HG03439 (cell line): ENCODE measurements around the gene FNDC10.
"Not testable (repeated sequence)": the region's sequence is repeated elsewhere in the genome, so short reads cannot be mapped to it uniquely, and the experiment has no call there.

Experiments
- ATAC-seq: cut with Tn5 transposase; IDR thresholded peaks from one replicate; pipeline ENCODE4 v1.9.1; 2021; ENCODE audit warnings: mild to moderate bottlenecking, moderate library complexity; ENCODE audit not compliant: unreplicated experiment

Gene FNDC10

DNA sequence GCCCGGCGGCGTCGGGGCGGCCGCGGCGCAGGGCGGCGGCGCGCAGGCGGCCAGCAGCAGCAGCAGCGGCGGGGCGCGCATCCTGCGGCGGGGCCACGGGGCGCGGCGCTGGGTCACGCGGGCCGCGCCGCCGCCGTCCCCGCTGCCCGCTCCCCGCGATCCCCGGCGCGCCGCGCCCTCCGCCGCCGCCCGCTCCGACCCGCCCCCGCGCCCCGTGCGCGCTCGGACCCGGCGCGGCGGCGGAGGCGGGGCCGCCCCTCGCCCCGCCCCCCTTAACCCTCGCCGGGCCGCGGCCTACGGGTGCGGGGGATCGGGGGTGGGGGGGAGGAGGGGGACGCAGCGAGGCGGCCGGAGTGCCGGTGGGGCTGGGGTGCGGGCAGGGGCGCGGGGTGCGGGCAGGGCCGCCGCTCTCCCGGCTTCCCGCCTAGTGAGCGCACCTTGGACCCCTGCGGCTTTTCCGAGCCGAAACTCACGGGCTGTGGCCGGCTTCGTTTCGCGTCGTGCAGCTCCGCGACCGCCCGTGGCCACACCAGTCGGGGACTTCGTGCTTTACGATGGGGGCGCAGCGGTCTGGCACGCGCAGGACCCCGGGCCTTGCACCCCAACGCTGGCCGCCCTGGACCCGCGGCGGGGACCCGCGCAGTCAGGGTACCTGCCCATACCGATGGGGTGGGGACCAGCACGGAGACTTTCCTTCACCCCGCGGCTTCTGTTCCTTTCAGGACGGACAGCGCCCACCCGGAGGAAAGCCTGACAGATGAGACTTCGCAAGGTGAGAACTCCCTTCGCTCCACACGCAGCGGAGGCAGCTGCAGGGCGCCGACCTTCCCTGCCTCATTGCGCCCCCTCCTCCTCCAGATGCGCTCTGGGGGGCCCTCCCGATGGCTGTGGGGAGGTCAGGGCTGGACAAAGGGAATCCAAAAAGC, at the start of gene FNDC10:
FNDC10 (minus strand) TSS at position 201 of the 926 bp plus-strand sequence; CDS start at position 81, 120 bp downstream.
- ATAC-seq = no peak

DNA sequence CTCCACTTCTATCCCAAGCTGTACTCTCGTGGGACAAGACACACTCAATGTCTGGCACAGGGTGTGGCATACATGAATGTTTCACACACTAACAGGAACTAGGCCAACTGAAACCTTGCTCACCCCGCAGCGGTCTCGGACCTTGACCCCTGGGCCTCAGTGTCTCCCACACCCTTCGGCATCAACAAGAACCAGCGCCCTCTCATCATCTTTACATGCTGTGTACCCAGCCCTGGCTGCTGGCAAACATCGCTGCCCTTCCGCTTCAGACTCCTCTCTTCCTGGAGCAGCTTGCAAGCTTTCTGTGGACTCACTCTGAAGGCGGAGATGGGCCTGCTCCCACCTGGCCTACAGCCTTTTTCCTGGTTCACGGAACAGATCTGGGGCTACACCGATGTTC, 48.3 kb upstream of the FNDC10 start:
- ATAC-seq = not testable (repeated sequence)

DNA sequence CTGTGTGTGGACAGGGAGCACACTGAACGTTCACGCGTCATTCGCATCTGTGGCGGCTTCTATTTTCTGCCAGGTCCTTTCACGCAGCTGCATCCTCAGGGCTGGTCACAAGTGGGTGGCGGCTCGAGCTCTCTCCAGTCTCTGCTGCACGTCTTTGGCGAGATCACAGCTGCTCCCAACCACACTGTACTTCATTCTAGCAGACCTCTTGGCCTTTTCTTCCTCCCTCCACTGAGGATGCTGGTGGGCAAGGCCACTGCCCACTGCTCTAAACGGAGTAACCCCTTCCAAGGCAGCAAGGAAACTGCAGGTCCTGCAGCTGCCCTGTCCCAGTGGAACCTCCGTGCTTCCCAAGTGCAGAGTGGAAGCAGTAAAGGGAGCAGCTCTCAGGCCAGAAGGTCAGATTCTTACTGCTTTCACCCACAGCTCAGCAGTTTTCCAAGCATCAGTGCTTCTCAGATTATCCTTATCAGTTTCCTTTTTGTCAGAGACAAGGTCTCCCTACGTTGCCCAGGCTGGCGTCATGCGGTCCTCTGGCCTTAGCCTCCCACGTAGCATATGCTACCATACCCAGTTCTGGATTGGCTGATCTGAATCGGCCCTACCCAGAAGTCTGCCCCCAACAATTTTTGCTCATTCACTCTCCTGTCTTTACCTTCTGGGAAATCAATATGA, 47.8 kb upstream of the FNDC10 start:
- not testable (repeated sequence) for ATAC-seq

DNA sequence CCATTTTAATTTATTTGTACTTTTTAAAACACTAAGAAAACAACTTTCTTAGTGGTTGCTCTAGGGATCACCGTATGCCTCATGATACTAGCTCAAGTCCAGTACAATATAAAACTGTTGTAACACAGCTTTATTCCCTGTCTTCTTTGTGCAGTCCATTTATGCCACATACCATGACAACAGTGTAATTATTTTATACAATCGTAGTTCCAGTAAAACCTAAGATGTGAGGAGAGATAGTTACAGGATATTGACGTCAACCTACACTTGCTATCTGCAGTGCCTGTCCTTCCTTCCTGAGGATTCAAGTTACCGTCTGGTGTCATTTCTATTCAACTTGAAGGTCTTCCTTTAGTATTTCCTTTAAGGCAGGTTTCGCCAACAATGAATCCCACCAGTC, 46.4 kb upstream of the FNDC10 start:
- not testable (repeated sequence) for ATAC-seq

DNA sequence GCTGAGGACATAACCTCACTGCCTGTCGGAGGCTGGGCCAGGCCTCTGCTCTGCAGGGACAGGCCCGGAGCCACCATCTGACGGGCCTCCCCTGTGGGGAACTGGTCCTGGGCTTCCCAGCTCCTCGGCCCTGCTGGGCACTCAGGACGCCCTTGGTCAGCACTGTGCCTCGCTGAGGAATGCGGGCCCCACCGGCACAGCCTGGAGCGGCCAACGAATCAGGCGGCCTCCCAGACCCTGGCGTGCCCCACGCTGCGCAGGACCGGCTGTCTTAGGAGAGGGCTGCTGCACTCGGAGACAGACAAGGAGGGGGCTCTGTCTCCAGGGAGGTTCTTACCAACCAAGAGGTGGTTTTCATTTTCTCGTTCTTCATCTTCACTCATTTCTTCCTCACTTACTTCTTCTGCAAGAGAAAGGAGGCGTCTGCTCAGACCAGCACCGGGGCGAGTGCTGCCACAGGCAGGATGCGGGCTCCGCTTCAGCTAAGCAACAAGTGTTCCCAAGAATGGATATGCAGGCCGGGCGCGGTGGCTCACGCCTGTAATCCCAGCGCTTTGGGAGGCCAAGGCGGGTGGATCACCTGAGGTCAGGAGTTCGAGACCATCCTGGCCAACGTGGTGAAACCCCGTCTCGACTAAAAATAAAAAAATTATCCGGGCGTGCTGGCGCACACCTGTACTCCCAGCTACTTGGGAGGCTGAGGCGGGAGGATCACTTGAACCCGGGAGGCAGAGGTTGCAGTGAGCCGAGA, 41.0 kb upstream of the FNDC10 start:
- ATAC-seq = not testable (repeated sequence)

DNA sequence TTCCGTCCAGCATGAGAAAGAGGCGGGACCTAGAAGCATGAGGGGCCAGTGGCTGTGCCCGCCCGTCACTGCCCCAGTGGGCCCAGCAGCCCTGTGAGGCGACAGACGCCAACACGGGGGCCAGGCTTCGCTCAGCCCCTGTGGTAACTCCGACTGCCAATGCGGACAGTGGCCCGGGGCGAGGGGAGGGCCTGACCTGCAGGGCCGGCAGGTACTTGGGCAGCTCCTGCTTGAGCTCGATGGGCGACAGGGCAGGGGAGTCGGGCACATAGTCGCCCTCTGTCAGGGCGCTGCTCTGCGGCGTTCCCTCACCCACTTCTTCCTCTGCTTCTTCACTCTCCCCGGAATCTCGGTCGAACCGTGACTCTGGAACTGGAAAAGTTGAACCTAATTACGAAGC, 40.1 kb upstream of the FNDC10 start:
- ATAC-seq = not testable (repeated sequence)

DNA sequence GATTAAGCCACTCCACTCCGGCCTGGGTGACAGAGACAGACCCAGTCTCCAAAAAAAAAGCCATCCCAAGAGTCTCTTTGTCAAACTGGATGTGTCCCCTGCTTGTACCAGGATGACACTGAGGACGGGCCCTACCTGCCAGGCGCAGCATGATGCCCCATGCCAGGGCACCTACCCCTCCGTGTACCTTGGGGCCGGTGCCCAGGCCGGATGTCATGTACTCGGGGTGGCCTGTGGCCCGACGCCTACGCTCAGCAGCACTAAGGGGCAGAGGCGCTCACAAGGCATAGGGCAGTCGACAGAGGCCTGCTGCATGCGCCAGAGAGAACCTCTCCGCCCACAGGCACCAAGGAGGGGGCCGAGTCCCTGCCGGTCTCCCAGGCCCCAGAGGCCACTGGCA, 39.4 kb upstream of the FNDC10 start:
- ATAC-seq = not testable (repeated sequence)

DNA sequence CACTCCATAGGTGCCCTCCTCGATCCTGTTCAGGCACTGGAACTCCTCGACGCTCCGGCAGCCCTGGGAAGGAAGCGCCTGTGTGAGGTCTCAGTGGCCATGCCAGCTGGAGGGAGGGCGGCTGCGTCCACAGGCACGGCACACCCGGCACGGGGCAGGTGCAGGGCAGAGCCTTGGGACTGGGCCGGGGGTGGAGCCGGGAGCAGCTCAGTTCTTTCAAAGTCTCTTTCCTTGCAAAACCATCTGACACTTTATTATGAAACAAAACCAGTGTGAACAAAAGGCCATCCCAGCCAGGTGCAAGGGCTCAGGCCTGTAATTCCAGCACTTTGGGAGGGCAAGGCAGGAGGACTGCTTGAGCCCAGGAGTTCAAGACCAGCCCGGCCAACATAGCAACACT, 38.6 kb upstream of the FNDC10 start:
- ATAC-seq = not testable (repeated sequence)

DNA sequence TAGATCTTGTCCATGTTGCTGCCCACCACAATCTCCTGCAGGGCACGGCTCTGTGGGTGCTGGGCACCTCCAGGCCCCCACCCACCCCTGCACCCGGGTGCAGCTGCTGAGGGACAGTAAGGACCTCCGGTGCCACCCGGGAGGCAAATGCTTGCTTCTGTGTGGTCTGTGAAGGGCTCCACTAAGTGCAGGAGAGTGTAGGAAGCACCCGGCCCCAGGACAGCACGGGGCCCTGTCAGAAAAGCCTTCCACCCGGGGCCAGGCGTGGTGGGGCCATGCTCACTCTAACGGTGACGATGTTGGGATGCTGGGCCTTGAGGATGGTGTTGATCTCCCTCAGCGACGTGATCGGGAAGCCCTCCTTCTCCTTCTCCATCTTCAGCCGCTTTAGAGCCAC, 37.5 kb upstream of the FNDC10 start:
- not testable (repeated sequence) for ATAC-seq

DNA sequence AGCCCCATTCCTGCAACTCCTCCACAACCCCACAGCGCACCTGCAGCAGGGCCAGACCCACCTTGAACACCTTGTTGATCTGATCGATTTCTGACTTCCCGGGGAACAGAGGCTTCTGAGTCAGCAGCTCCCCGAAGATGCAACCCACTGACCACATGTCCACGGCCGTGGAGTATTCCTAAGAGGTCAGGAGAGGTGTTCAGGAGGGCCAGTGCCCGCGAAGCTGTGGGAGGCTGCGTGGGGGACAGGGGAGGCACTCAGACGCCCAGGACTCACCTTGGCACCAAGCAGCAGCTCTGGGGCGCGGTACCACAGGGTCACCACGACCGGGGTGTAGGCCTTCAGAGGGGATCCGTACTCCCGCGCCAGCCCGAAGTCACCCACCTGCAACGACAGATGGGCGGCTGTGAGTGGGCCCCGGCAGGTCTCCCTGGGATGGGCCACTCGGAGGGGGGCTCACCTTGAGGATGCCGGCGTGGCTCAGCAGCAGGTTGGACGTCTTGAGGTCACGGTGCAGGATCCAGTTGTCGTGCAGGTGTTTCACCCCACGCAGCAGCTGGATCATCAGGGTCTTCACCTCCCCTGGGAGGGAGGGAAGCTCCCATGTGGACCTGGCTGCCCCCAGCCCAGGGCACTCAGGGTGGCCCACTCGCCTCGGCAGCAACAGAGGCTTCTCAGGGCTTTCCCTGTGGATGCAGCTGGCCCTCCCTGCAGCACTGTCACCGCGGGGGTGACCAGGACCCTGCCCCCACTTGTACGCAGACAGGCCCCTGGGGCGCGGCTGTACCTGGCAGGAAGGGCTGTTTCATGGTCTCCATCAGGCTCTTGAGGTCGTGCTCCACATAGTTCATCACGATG, 36.9 kb upstream of the FNDC10 start:
- not testable (repeated sequence) for ATAC-seq

DNA sequence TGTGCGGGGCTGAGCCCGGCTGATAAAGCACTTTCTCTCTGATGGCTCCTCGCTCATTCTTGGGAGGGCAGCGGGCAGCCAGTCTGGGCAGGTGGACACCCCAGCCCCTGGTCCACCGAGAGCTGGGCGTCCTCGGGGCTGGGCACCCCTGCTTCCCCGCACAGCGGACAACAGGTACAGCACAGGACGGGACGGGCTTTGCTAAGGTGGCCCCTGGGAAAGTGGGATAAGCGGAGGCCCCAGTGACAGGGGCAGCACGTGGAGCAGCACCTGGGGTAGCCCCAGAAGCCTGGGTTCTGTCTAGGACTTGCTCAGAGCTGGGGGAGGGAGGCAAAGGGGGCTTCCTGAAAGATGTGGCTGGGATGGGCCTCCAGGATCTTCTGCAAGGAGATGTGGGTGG, 34.7 kb upstream of the FNDC10 start:
- not testable (repeated sequence) for ATAC-seq

DNA sequence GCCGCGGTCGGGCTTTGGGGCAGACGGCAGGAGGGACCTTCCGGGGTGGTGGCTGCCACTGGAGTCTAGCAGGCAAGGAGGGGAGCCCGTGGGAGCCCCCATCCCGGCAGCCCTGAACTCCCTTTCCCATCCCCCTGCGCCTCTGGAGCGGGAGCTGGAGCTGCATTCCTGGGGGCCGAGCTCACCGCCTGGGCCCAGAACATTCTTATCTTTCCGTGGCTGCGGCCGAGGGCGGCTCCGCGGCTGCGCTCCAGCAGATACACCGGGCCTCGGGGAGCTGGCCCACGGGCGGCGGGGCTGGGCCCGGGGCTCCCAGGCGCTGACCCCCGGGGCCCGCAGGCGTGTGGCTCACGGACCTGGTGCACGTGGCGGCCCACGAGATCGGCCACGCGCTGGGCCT, 33.5 kb upstream of the FNDC10 start:
- not testable (repeated sequence) for ATAC-seq

DNA sequence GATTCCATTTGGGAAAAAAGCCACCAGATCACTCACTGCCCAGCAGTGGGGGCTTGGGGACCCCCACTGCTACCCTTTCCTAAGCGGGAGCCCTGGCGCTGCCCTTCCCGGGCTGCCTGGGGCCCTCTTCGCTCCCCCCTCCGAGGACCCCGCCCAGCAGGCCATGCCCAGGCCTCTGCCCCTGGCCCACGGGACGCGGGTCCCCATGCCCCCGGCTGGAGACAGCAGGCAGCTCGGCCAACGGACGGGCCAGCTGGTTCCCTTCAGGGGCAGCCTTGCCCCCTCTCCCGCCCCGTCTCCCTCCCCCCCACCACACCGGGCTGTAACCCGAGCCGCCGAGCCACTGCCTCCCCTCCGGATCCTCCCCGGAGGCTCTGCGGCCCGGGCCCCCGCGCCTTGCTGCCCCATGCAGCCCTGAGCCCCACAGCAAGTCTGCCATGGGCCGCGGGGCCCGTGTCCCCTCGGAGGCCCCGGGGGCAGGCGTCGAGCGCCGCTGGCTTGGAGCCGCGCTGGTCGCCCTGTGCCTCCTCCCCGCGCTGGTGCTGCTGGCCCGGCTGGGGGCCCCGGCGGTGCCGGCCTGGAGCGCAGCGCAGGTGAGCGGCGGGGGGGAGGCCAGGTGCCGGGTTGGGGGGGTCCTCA, 32.0 kb upstream of the FNDC10 start, which contains the start of gene MMP23B:
MMP23B (plus strand) TSS at position 392 of the 639 bp plus-strand sequence; CDS start at position 438, 46 bp downstream.
- ATAC-seq = no peak

DNA sequence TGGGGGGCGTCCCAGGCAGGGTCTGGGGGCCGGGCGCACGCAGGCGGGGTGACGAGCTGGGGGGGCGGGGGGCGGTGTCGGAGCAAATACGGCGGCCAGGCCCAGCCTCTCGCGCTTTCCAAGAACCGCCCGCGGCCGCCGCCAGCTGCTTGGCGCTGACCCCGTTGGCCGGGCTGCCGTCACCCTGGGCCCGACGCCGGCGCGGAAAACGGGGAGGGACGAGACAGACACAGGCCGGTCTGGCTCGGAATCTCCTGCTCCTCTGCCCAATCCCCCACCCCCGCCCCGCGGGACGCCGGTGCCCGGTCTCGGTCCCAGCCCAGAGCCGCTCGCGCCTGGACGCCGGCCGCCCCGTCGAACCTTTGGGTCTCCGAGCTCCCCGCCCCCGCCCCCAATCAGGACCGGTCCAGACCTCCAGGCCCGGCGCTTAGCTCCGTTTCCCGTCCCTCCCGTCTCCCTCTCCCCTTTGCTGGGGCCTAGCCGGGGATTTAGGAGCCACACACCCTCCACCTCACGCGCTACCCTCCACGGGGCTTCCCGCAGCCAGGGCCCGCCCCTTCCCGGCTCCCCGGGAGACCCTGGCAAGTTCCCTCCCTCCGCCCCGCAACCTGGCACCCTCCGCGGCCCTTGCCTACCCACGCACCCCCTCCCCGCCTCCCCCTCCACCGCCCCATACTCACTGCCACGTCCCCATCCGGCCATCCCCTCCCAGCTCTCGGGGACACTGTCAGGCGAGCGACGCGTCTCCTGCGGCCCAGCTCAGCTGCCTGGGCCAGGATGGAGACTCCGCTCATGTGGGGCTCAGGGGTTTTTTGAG, 31.2 kb upstream of the FNDC10 start:
- no peak for ATAC-seq

DNA sequence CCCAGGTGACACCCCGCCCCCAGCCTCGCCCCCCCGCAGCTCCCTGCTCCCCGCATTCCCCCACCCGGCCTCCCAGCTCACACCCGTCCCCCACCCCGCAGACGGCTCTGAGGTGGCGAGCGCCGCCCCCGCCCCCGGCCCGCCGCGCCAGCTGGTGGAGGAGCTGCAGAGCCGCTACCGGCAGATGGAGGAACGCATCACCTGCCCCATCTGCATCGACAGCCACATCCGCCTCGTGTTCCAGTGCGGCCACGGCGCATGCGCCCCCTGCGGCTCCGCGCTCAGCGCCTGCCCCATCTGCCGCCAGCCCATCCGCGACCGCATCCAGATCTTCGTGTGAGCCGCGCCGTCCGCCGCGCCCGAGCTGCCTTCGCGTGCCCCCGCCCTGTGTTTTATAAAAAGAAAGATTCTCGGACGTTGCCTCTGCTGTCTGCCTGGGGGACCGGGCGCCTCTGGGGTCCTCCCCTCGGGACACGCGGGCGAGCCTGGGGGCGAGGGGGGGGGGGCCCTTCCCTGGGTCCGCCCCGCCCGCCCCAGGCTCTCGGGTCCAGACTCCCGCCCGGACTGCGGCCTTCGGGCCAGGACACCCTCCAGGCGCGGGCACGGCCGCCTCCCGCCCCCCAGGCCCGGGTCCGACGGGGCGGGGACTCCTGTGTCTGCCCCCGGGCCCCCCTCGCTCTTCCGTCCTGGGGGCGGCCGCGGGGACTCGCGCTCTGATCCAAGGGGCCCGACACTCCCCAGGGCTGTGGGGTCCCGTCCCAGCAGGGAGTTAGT, 30.4 kb upstream of the FNDC10 start:
- ATAC-seq = peak; percentile 59

DNA sequence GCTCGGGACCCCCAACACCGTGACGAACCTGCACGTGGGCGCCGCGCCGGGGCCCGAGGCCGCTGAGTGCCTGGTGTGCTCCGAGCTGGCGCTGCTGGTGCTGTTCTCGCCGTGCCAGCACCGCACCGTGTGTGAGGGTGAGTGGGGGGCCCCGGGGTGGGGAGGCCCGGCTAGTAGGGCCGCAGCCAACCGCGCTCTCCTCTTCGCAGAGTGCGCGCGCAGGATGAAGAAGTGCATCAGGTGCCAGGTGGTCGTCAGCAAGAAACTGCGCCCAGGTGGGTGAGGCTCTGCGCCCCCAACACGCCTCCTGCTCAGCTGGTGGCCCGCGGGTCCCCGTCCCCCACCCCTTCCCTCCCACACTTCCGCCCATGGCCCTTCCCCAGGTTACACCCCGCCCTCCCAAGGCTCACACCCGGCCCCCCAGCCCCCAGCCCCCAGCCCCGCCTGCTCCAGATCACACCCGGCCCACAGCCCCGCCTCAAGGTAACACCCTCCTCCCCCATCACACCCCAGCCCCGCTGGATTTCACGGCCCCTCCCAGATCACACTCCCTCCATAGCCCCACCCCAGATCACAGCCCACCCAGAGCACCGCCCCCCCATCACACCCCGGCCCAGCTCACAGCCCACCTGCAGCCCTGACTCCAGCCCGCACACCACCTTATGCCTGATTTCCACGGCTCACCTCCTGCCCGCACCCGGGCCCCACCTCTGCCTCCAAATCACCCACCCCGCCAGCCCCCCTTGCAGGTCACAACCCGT, 29.7 kb upstream of the FNDC10 start:
- no peak for ATAC-seq

DNA sequence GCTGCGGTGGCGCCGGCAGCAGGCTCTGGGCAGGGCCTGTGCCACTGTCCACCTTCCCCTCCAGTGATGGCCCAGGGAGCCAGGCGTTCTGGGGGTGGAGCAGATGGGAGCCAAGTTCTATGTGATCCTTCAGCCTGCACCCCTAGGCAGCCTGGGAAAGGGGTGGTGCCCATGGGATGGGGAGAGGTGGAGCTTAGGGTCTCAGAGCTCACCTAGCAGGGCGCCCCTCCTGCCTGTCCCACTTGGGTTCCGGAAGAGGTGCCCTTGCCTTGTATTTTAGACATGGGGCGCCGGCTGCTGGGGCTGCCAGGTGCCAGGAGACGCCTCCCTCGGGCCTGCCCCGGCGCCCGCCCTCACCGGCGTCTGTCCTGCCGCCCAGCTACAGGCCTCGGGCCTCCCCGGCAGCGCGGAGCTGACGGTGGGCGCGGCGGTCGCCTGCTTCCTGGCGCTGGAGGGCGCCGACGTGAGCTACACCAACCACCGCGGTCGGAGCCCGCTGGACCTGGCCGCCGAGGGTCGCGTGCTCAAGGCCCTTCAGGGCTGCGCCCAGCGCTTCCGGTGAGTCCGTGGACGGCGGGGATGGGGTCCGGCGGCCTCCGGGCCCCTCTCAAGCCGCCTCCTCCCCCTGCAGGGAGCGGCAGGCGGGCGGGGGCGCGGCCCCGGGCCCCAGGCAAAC, 29.0 kb upstream of the FNDC10 start:
- ATAC-seq = no peak
